H1 (cell line): ENCODE measurements around the gene GLIPR1. TPM values are rescaled to one million over a fixed set of nuclear protein-coding genes. Genes with fewer than 3 reads are reported as not detected.

Experiments
- GTF2F1 ChIP-seq: IDR thresholded peaks from 2 replicates; pipeline ENCODE4 v1.6.1; 2012; ENCODE audit warnings: low read depth, low read length, improper control_type of control experiment, borderline replicate concordance
- SIN3A ChIP-seq, 2 experiments: IDR thresholded peaks in 1 of 2; conservative IDR thresholded peaks in 1 of 2; 2 replicates each; pipeline ENCODE4 v1.6.1; 2011 to 2012; ENCODE audit warnings: low read length in 2 of 2, improper control_type of control experiment in 1 of 2, low read depth in 1 of 2, mild to moderate bottlenecking in 1 of 2
- SUZ12 ChIP-seq: fragments of 200-600 bp; sonication (generic); IDR thresholded peaks from 2 replicates; pipeline ENCODE4 v1.6.1; 2012; ENCODE audit warnings: mild to moderate bottlenecking, inconsistent platforms, low read length, moderate library complexity, mixed read lengths
- polyA plus RNA-seq, 7 experiments: library from polyadenylated mRNA; depleted of rRNA in 3 of 7; stranded (reverse) in 5 of 7; unstranded in 2 of 7; fragments of >200 nt in 5 of 7; fragments of 200-250 nt in 2 of 7; gene quantifications; 1 replicate in 5 of 7; 2 replicates in 1 of 7; 4 replicates in 1 of 7; pipeline versions ENCODE4 v1.2.1 to v1.2.3, GENCODE V29; 2011 to 2013; ENCODE audit warnings: missing spikeins in 2 of 7, mixed read lengths in 2 of 7
- total RNA-seq: library from RNA; stranded (reverse); fragmentation: NEBNext Ultra II Directional; extraction: Animal tissue kit (Norgen Biotek cat#: 25700); gene quantifications from 2 replicates; pipeline ENCODE4 v1.2.1, GENCODE V29; 2021

Gene GLIPR1
- total and polyA plus RNA-seq, 2 of the 8 experiments (the other 6 are each of a cell fraction or from before 2014, with no cell fraction given) = 0.23 to 1.5 TPM

GRCh38 chr12:75545636-75546035 lies 65.1 kb downstream of the GLIPR1 start (continued):
- no peak for TF ChIP-seq GTF2F1
- TF ChIP-seq SIN3A (conservative IDR thresholded peaks at IDR 0.05 in 1 of 2, IDR thresholded peaks at IDR 0.05 in 1 of 2; ENCODE audit: low read depth in 1 of 2, low read length in 2 of 2) = no peak
- TF ChIP-seq SUZ12 = no peak
